MM.1S (cell line): ENCODE data around the gene SAFB.

Experiments
- DNase-seq: peaks from one replicate; pipeline ENCODE4 v3.0.0-alpha.2; 2015
- H2AFZ ChIP-seq: fragments of 300-600 bp; sonication (generic); 2 replicates; pipeline ENCODE4 v1.6.0; 2016; ENCODE audit warnings: antibody characterized with exemption, low read length
- H3F3A ChIP-seq: fragments of 300-600 bp; sonication (generic); 2 replicates; pipeline ENCODE4 v1.6.1; 2016; ENCODE audit warnings: mild to moderate bottlenecking, antibody characterized with exemption, low read length, moderate library complexity, mixed read lengths; ENCODE audit not compliant: insufficient read depth
- H3K27ac ChIP-seq: fragments of 300-600 bp; sonication (generic); 2 replicates; pipeline ENCODE4 v1.5.1; 2016; ENCODE audit warnings: mild to moderate bottlenecking, low read length
- H3K27me3 ChIP-seq: fragments of 300-600 bp; sonication (generic); replicated peaks from 2 replicates; pipeline ENCODE4 v1.6.0; 2016; ENCODE audit warnings: low read length; ENCODE audit not compliant: insufficient read depth
- H3K36me3 ChIP-seq: fragments of 300-600 bp; sonication (generic); replicated peaks from 2 replicates; pipeline ENCODE4 v1.6.1; 2016; ENCODE audit warnings: mild to moderate bottlenecking, low read length, mixed read lengths; ENCODE audit not compliant: insufficient read depth
- H3K4me1 ChIP-seq: fragments of 300-600 bp; sonication (generic); 2 replicates; pipeline ENCODE4 v1.6.1; 2016; ENCODE audit warnings: low read length, mixed read lengths
- H3K4me2 ChIP-seq: fragments of 300-600 bp; sonication (generic); 2 replicates; pipeline ENCODE4 v1.6.0; 2016; ENCODE audit warnings: low read depth, low read length
- H3K4me3 ChIP-seq: fragments of 300-600 bp; sonication (generic); 2 replicates; pipeline ENCODE4 v1.5.1; 2016; ENCODE audit warnings: low read length, mixed read lengths
- H3K79me2 ChIP-seq: fragments of 300-600 bp; sonication (generic); 2 replicates; pipeline ENCODE4 v1.6.1; 2016; ENCODE audit warnings: mixed run types, low read length, mixed read lengths
- H3K9ac ChIP-seq: fragments of 300-600 bp; sonication (generic); 2 replicates; pipeline ENCODE4 v1.6.1; 2016; ENCODE audit warnings: low read length, mixed read lengths
- H3K9me2 ChIP-seq: fragments of 300-600 bp; sonication (generic); replicated peaks from 2 replicates; pipeline ENCODE4 v1.6.1; 2016; ENCODE audit warnings: mild to moderate bottlenecking, low read length, mixed read lengths; ENCODE audit not compliant: insufficient read depth
- H3K9me3 ChIP-seq: fragments of 300-600 bp; sonication (generic); replicated peaks from 2 replicates; pipeline ENCODE4 v1.6.1; 2016; ENCODE audit warnings: mild to moderate bottlenecking, low read length, mixed read lengths; ENCODE audit not compliant: insufficient read depth
- H4K20me1 ChIP-seq: fragments of 300-600 bp; sonication (generic); 2 replicates; pipeline ENCODE4 v1.6.1; 2016; ENCODE audit warnings: mild to moderate bottlenecking, low read length, moderate library complexity, mixed read lengths; ENCODE audit not compliant: insufficient read depth
- CTCF ChIP-seq: fragments of 300-600 bp; sonication (generic); IDR thresholded peaks from 2 replicates; pipeline ENCODE4 v1.5.1; 2016; ENCODE audit warnings: antibody characterized with exemption, low read length, mixed read lengths
- EZH2 ChIP-seq: fragments of 300-600 bp; sonication (generic); optimal IDR thresholded peaks from 2 replicates; pipeline ENCODE3; 2017; ENCODE audit warnings: low read depth, mild to moderate bottlenecking, antibody characterized with exemption, low read length, mixed read lengths
- EZH2phosphoT487 ChIP-seq: fragments of 300-600 bp; sonication (generic); IDR thresholded peaks from 2 replicates; pipeline ENCODE4 v1.6.1; 2018; ENCODE audit warnings: antibody characterized with exemption, low read length

The SAFB gene

GRCh38 chr19:5645409-5645808 lies 22.5 kb downstream of the SAFB start:
- Histone ChIP-seq H2AFZ (no peak overlapping the region), H3K9me2 (no peaks in the 10 kb centered on the region), H3K9ac (no peak overlapping the region), H4K20me1 (peaks cover 50% of the 10 kb centered on the region), H3K27ac (no peak overlapping the region), H3F3A (no peaks in the 10 kb centered on the region), H3K27me3 (no peaks in the 10 kb centered on the region), H3K9me3 (no peaks in the 10 kb centered on the region), H3K4me2 (no peak overlapping the region), H3K79me2 (peaks cover 89% of the 10 kb centered on the region), H3K4me1 (no peaks in the 10 kb centered on the region), H3K4me3 (no peak overlapping the region), H3K36me3 (peaks cover 55% of the 10 kb centered on the region)
- no peak for DNase-seq
- no peak for TF ChIP-seq CTCF
- no peak for TF ChIP-seq EZH2phosphoT487
- TF ChIP-seq EZH2 = no peak

- H3K4me1 ChIP-seq = no peaks in the 10 kb centered on the region
- H3K36me3 ChIP-seq = peaks cover 58% of the 10 kb centered on the region
- peaks cover 84% of the 10 kb centered on the region for H3K79me2 ChIP-seq
- DNase-seq = no peak
- no peak for TF ChIP-seq EZH2phosphoT487
- TF ChIP-seq CTCF = no peak
- no peak for TF ChIP-seq EZH2
- H3K27me3 ChIP-seq = no peaks in the 10 kb centered on the region
- no peaks in the 10 kb centered on the region for H3K9me3 ChIP-seq
- H2AFZ ChIP-seq = no peak overlapping the region
- no peak overlapping the region for H3K4me2 ChIP-seq
- peaks cover 37% of the 10 kb centered on the region for H4K20me1 ChIP-seq
- H3K9me2 ChIP-seq = no peaks in the 10 kb centered on the region
- H3F3A ChIP-seq = no peaks in the 10 kb centered on the region
- H3K4me3 ChIP-seq = no peak overlapping the region
- no peak overlapping the region for H3K27ac ChIP-seq
- H3K9ac ChIP-seq = no peak overlapping the region
These were observed 23.8 kb downstream of the SAFB start for GRCh38 chr19:5646703-5647102.

GRCh38 chr19:5648464-5648863 lies 25.6 kb downstream of the SAFB start:
- no peak overlapping the region for H2AFZ ChIP-seq
- peaks cover 57% of the 10 kb centered on the region for H3K36me3 ChIP-seq
- DNase-seq = no peak
- H3K27me3 ChIP-seq = no peaks in the 10 kb centered on the region
- no peaks in the 10 kb centered on the region for H3K4me1 ChIP-seq
- H3K79me2 ChIP-seq = peaks cover 79% of the 10 kb centered on the region
- H3K9me3 ChIP-seq = no peaks in the 10 kb centered on the region
- no peaks in the 10 kb centered on the region for H3K9me2 ChIP-seq
- TF ChIP-seq EZH2 = no peak
- no peak for TF ChIP-seq CTCF
- TF ChIP-seq EZH2phosphoT487 = no peak
- no peaks in the 10 kb centered on the region for H3F3A ChIP-seq
- H3K27ac ChIP-seq = no peak overlapping the region
- no peak overlapping the region for H3K9ac ChIP-seq
- H3K4me2 ChIP-seq = no peak overlapping the region
- no peak overlapping the region for H3K4me3 ChIP-seq
- H4K20me1 ChIP-seq = peaks cover 30% of the 10 kb centered on the region
